H1 (cell line): ENCODE results near the gene EMC1. TPM values are rescaled to one million over a fixed set of nuclear protein-coding genes. Genes with fewer than 3 reads are reported as not detected.

Source experiments
- CTCF ChIA-PET: fragments of 300-600 bp; sonication (Branson Sonifier 250); formaldehyde crosslinking; loops from one replicate; lab custom pipeline; 2021; ENCODE audit not compliant: partially characterized antibody; lab: Charles Lee
- POLR2A ChIA-PET: fragments of 300-600 bp; sonication (Branson Sonifier 250); formaldehyde crosslinking; loops from one replicate; lab custom pipeline; 2021; ENCODE audit warnings: inconsistent platforms; ENCODE audit not compliant: partially characterized antibody; lab: Charles Lee
- DNase-seq, 2 experiments: peaks; one replicate each; pipeline versions ENCODE4 v3.0.0 to v3.0.0-alpha.2; 2010 to 2022; ENCODE audit warnings: low spot score in 2 of 2, low read depth in 1 of 2, mixed read lengths in 1 of 2
- FAIRE-seq: peaks from 2 replicates; lab custom pipeline; 2011; peaks lifted over from hg19 to GRCh38; lab: Jason Lieb, UNC
- H2AFZ ChIP-seq: 2 replicates; pipeline ENCODE4 v1.8.1; 2012; ENCODE audit warnings: low read length, inconsistent platforms
- H2AK5ac ChIP-seq: 2 replicates; pipeline ENCODE4 v1.6.1; 2013; ENCODE audit warnings: low read depth, low read length
- H2BK120ac ChIP-seq: replicated peaks from 2 replicates; pipeline ENCODE3; 2013; ENCODE audit warnings: low read depth, low read length, inconsistent platforms
- H2BK12ac ChIP-seq: 2 replicates; pipeline ENCODE4 v1.6.1; 2013; ENCODE audit warnings: low read depth, low read length
- H2BK15ac ChIP-seq: 2 replicates; pipeline ENCODE4 v1.6.1; 2013; ENCODE audit warnings: low read length
- H2BK20ac ChIP-seq: 2 replicates; pipeline ENCODE4 v1.6.1; 2013; ENCODE audit warnings: low read length
- H2BK5ac ChIP-seq: 2 replicates; pipeline ENCODE4 v1.6.1; 2013; ENCODE audit warnings: low read depth, low read length
- H3K14ac ChIP-seq: 2 replicates; pipeline ENCODE4 v1.6.1; 2013; ENCODE audit warnings: inconsistent platforms; ENCODE audit not compliant: insufficient read length
- H3K18ac ChIP-seq: 2 replicates; pipeline ENCODE4 v1.6.1; 2013; ENCODE audit warnings: low read length; ENCODE audit errors: extremely low read depth
- H3K23ac ChIP-seq: 2 replicates; pipeline ENCODE4 v1.6.1; 2013; ENCODE audit warnings: inconsistent platforms; ENCODE audit not compliant: insufficient read length
- H3K23me2 ChIP-seq: 2 replicates; pipeline ENCODE4 v1.6.1; 2013; ENCODE audit warnings: low read depth, low read length
- H3K27ac ChIP-seq: 2 replicates; pipeline ENCODE4 v1.6.1; 2011; ENCODE audit warnings: low read depth, low read length, inconsistent platforms
- H3K27me3 ChIP-seq, 4 experiments: replicated peaks in 1 of 4; 1 replicate in 1 of 4; 2 replicates in 3 of 4; pipeline versions ENCODE4 v1.6.1 to v1.8.1; 2011 to 2013; ENCODE audit warnings: low read length in 3 of 4, mild to moderate bottlenecking in 3 of 4, inconsistent platforms in 2 of 4, mixed read lengths in 2 of 4, moderate library complexity in 1 of 4; ENCODE audit not compliant: control insufficient read depth in 3 of 4, insufficient read depth in 3 of 4; ENCODE audit errors: extremely low read depth in 1 of 4
- H3K36me3 ChIP-seq, 4 experiments: 2 replicates each; pipeline versions ENCODE4 v1.6.1 to v1.8.1; 2011 to 2013; ENCODE audit warnings: mild to moderate bottlenecking in 4 of 4, low read length in 3 of 4, moderate library complexity in 2 of 4, control low read depth in 1 of 4, inconsistent platforms in 1 of 4; ENCODE audit not compliant: insufficient read depth in 4 of 4, control insufficient read depth in 2 of 4
- H3K4ac ChIP-seq: replicated peaks from 2 replicates; pipeline ENCODE3; 2013; ENCODE audit warnings: low read length, low read depth, mixed read lengths, inconsistent platforms; ENCODE audit not compliant: insufficient read length
- H3K4me1 ChIP-seq, 4 experiments: replicated peaks in 1 of 4; 1 replicate in 1 of 4; 2 replicates in 3 of 4; pipeline versions ENCODE4 v1.6.1 to v1.8.1; 2011 to 2013; ENCODE audit warnings: low read length in 3 of 4, inconsistent platforms in 2 of 4, mixed read lengths in 1 of 4; ENCODE audit not compliant: insufficient read depth in 4 of 4, control insufficient read depth in 3 of 4
- H3K4me2 ChIP-seq, 2 experiments: 2 replicates each; pipeline versions ENCODE4 v1.6.1 to v1.8.1; 2011 to 2013; ENCODE audit warnings: low read depth in 2 of 2, low read length in 2 of 2, control low read depth in 1 of 2, inconsistent platforms in 1 of 2, mild to moderate bottlenecking in 1 of 2; ENCODE audit not compliant: insufficient read depth in 1 of 2
- H3K4me3 ChIP-seq, 4 experiments: fragments of 200-600, 300-600 bp in 1 of 4; sonication (generic), shearing (Covaris generic), sonication (Bioruptor Twin) in 1 of 4; 2 replicates each; pipeline versions ENCODE4 v1.5.1 to v1.8.1; 2011 to 2016; ENCODE audit warnings: low read length in 4 of 4, low read depth in 3 of 4, control low read depth in 2 of 4, inconsistent platforms in 2 of 4, mild to moderate bottlenecking in 2 of 4, mixed read lengths in 1 of 4, moderate library complexity in 1 of 4; ENCODE audit not compliant: insufficient read depth in 2 of 4; ENCODE audit errors: extremely low read depth in 1 of 4
- H3K56ac ChIP-seq: replicated peaks from 2 replicates; pipeline ENCODE3; 2013; ENCODE audit warnings: low read depth, mild to moderate bottlenecking, mixed read lengths, low read length, inconsistent platforms; ENCODE audit not compliant: insufficient read length
- H3K79me1 ChIP-seq: 2 replicates; pipeline ENCODE4 v1.6.1; 2013; ENCODE audit warnings: low read depth, low read length, control low read depth
- H3K79me2 ChIP-seq, 2 experiments: 2 replicates each; pipeline versions ENCODE4 v1.6.1 to v1.8.1; 2012 to 2013; ENCODE audit warnings: low read length in 2 of 2, mild to moderate bottlenecking in 2 of 2, inconsistent platforms in 1 of 2; ENCODE audit not compliant: insufficient read depth in 2 of 2, control insufficient read depth in 1 of 2
- H3K9ac ChIP-seq, 4 experiments: replicated peaks in 1 of 4; 1 replicate in 1 of 4; 2 replicates in 3 of 4; pipeline versions ENCODE4 v1.6.1 to v1.8.1; 2011 to 2013; ENCODE audit warnings: low read depth in 3 of 4, low read length in 3 of 4, control low read depth in 2 of 4, mild to moderate bottlenecking in 2 of 4, moderate library complexity in 2 of 4, inconsistent platforms in 1 of 4; ENCODE audit errors: extremely low read depth in 1 of 4
- H3K9me3 ChIP-seq, 2 experiments: 2 replicates each; pipeline versions ENCODE4 v1.6.1 to v1.8.1; 2012 to 2013; ENCODE audit warnings: mild to moderate bottlenecking in 2 of 2, moderate library complexity in 2 of 2, control low read depth in 1 of 2, inconsistent platforms in 1 of 2, low read depth in 1 of 2, low read length in 1 of 2, mixed read lengths in 1 of 2; ENCODE audit not compliant: insufficient read depth in 2 of 2
- H4K20me1 ChIP-seq, 2 experiments: replicated peaks in 1 of 2; 2 replicates each; pipeline versions ENCODE3 to v1.8.1; 2011 to 2013; ENCODE audit warnings: inconsistent platforms in 2 of 2, low read length in 2 of 2, mild to moderate bottlenecking in 1 of 2; ENCODE audit not compliant: insufficient read depth in 2 of 2, control insufficient read depth in 1 of 2
- H4K5ac ChIP-seq: 2 replicates; pipeline ENCODE4 v1.6.1; 2013; ENCODE audit warnings: low read length, low read depth, mixed read lengths, inconsistent platforms; ENCODE audit not compliant: insufficient read length
- H4K8ac ChIP-seq: 2 replicates; pipeline ENCODE4 v1.8.0; 2013; ENCODE audit warnings: mild to moderate bottlenecking, moderate library complexity, low read length, inconsistent platforms; ENCODE audit not compliant: insufficient read depth; ENCODE audit errors: extremely low read depth
- H4K91ac ChIP-seq: replicated peaks from 2 replicates; pipeline ENCODE3; 2013; ENCODE audit warnings: low read length, mixed read lengths, inconsistent platforms; ENCODE audit not compliant: insufficient read length
- POLR2A ChIP-seq, 2 experiments: IDR thresholded peaks; 1 replicate in 1 of 2; 2 replicates in 1 of 2; pipeline ENCODE4 v1.6.1; 2011; ENCODE audit warnings: low read depth in 2 of 2, low read length in 2 of 2, mild to moderate bottlenecking in 2 of 2; ENCODE audit errors: control extremely low read depth in 1 of 2
- SIN3A ChIP-seq, 2 experiments: IDR thresholded peaks in 1 of 2; conservative IDR thresholded peaks in 1 of 2; 2 replicates each; pipeline ENCODE4 v1.6.1; 2011 to 2012; ENCODE audit warnings: low read length in 2 of 2, improper control_type of control experiment in 1 of 2, low read depth in 1 of 2, mild to moderate bottlenecking in 1 of 2
- WGBS, 2 experiments: shearing (Covaris generic) in 1 of 2; methylation state at CpG; one replicate each; pipeline versions ENCODE4 v1.1.6 to v1.1.7; 2013 to 2015; ENCODE audit warnings: low lambda C conversion rate in 2 of 2, mixed read lengths in 2 of 2, inconsistent platforms in 1 of 2, low coverage in 1 of 2, missing lambda C conversion rate in 1 of 2; ENCODE audit not compliant: insufficient replicate concordance in 2 of 2, insufficient coverage in 1 of 2, insufficient read length in 1 of 2; ENCODE audit errors: extremely low coverage in 1 of 2, missing lambda C conversion rate in 1 of 2; 5-methylcytosine and 5-hydroxymethylcytosine counted together
- polyA plus RNA-seq, 7 experiments: library from polyadenylated mRNA; depleted of rRNA in 3 of 7; stranded (reverse) in 5 of 7; unstranded in 2 of 7; fragments of >200 nt in 5 of 7; fragments of 200-250 nt in 2 of 7; gene quantifications; 1 replicate in 5 of 7; 2 replicates in 1 of 7; 4 replicates in 1 of 7; pipeline versions ENCODE4 v1.2.1 to v1.2.3, GENCODE V29; 2011 to 2013; ENCODE audit warnings: missing spikeins in 2 of 7, mixed read lengths in 2 of 7
- total RNA-seq: library from RNA; stranded (reverse); fragmentation: NEBNext Ultra II Directional; extraction: Animal tissue kit (Norgen Biotek cat#: 25700); gene quantifications from 2 replicates; pipeline ENCODE4 v1.2.1, GENCODE V29; 2021

The EMC1 gene
- total and polyA plus RNA-seq, 2 of the 8 experiments (the other 6 are each of a cell fraction or from before 2014, with no cell fraction given): 51.0 to 53.5 TPM

DNA sequence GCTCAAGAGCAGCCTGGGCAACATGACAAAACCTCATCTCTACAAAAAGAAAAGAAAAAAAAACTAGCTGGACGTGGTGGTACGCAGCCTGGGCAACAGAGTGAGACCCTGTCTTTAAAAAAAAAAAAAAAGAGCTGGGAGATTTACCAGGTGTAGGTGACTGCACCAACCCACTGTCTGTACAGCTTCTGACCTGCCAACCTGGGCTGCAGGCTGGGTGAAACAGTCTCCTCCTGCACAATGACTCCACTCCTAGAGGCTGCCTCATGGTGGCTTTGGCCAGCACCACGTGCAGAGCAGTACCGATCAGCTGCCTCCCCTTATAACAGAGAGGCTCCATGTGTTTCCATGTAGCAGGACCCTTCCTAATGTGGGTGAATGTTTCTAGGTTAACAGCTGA lies 4.0 kb upstream of the EMC1 start:
- H2AK5ac ChIP-seq: no peak overlapping the region
- H4K5ac ChIP-seq: no peak overlapping the region
- H2AFZ ChIP-seq: no peak overlapping the region
- H3K56ac ChIP-seq: no peak overlapping the region
- ChIA-PET CTCF (interaction anchor here (0.6 to 1.5 kb wide), 3 partner anchors 207 to 348 kb away, joined by 3 to 5 read pairs (median 3); no protein-coding TSS in a partner anchor), POLR2A (interaction anchor here (0.6 to 5.8 kb wide), 8 partner anchors 8 to 63 kb away, joined by 3 to 83 read pairs (median 4); no protein-coding TSS in a partner anchor)
- H3K79me1 ChIP-seq: peaks cover 19% of the 10 kb centered on the region
- H3K27ac ChIP-seq: no peak overlapping the region
- H3K14ac ChIP-seq: no peak overlapping the region
- H4K91ac ChIP-seq: no peak overlapping the region
- no peaks in the 10 kb centered on the region for H3K27me3 ChIP-seq
- H3K23me2 ChIP-seq: peaks cover 4% of the 10 kb centered on the region
- 87% methylated on average over 4 of the region's 4 CpGs; no CpG with 5 or more reads in 1 of the 2 experiments for WGBS, 2 experiments
- no peak overlapping the region for H2BK20ac ChIP-seq
- H4K20me1 ChIP-seq: peaks cover 12 to 33% of the 10 kb centered on the region in 2 experiments
- H3K4me2 ChIP-seq: no peak overlapping the region
- no peak overlapping the region for H3K18ac ChIP-seq
- peaks cover 0 to 10% (median 6%) of the 10 kb centered on the region in 4 experiments; a peak in 5 of 7 replicates for H3K4me1 ChIP-seq
- H3K4me3 ChIP-seq: no peak overlapping the region
- no peak overlapping the region for H3K23ac ChIP-seq
- peak overlapping the region in 2 of 4 experiments; percentile 25 to 29; a peak in 2 of 7 replicates for H3K9ac ChIP-seq
- no peak overlapping the region for H2BK12ac ChIP-seq
- H4K8ac ChIP-seq: no peak overlapping the region
- no peak for DNase-seq
- H3K79me2 ChIP-seq: peaks cover 28 to 55% of the 10 kb centered on the region in 2 experiments
- H3K36me3 ChIP-seq: peaks cover 36 to 56% (median 46%) of the 10 kb centered on the region in 4 experiments
- H3K9me3 ChIP-seq: no peaks in the 10 kb centered on the region
- no peak overlapping the region for H2BK15ac ChIP-seq
- H2BK5ac ChIP-seq: no peak overlapping the region
- H3K4ac ChIP-seq: no peak overlapping the region
- TF ChIP-seq POLR2A (IDR thresholded peaks at IDR 0.05; ENCODE audit: control extremely low read depth in 1 of 2, low read depth in 2 of 2, low read length in 2 of 2) (0 out of 3 replicates have a peak, but pooled peaks of 1 of the 2 experiments have one; percentile 24), SIN3A (conservative IDR thresholded peaks at IDR 0.05 in 1 of 2, IDR thresholded peaks at IDR 0.05 in 1 of 2; ENCODE audit: low read depth in 1 of 2, low read length in 2 of 2) (no peak)
- TF ChIP-seq, all 59 proteins: peak for 1
- no peak overlapping the region for H2BK120ac ChIP-seq
- FAIRE-seq: no peak
